ENCODE results near the gene KRTAP2-1.
"Not testable (repeated sequence)": the region's sequence is repeated elsewhere in the genome, so short reads cannot be mapped to it uniquely, and the experiment has no call there.

GRCh38 chr17:41046735-41047465, at the start of gene KRTAP2-1:
- TF ChIP-seq POLR2A (IDR thresholded peaks at IDR 0.05); EP300 (IDR thresholded peaks at IDR 0.05; ENCODE audit: low read depth): not testable (repeated sequence)
